Activated T-helper 1 cell treated with anti-CD3 and anti-CD28 coated beads, Interleukin-12 subunit alpha, Interleukin-12 subunit beta, Interleukin-2, Interleukin-4 antibody, amounts not matched to agents 30 ng/mL and 10 ng/mL and 1 ng/mL, durations not matched to agents 14 hours and 24 hours and 36 hours (primary cell): ENCODE results near the gene LZTFL1. TPM values are rescaled to one million over a fixed set of nuclear protein-coding genes. Genes with fewer than 3 reads are reported as not detected.

Source experiments
- DNase-seq: peaks from one replicate; pipeline ENCODE4 v3.0.0; 2021; ENCODE audit warnings: low spot score
- H3K27ac Mint-ChIP-seq: one replicate; pipeline ENCODE4 v1.8.0; 2021; ENCODE audit warnings: mild to moderate bottlenecking, mixed read lengths
- H3K27me3 Mint-ChIP-seq: one replicate; pipeline ENCODE4 v1.8.0; 2022; ENCODE audit warnings: mild to moderate bottlenecking, moderate library complexity, mixed read lengths; ENCODE audit not compliant: insufficient read depth
- H3K36me3 Mint-ChIP-seq: one replicate; pipeline ENCODE4 v1.8.0; 2021; ENCODE audit warnings: low read depth, mixed read lengths
- H3K4me1 Mint-ChIP-seq: one replicate; pipeline ENCODE4 v1.8.0; 2021; ENCODE audit warnings: low read depth, mixed read lengths
- H3K4me3 Mint-ChIP-seq: one replicate; pipeline ENCODE4 v1.8.0; 2021; ENCODE audit warnings: mild to moderate bottlenecking, moderate library complexity, mixed read lengths
- H3K9me3 Mint-ChIP-seq: one replicate; pipeline ENCODE4 v1.8.0; 2021; ENCODE audit warnings: mixed read lengths
- intact Hi-C: fragments of 100-400 bp; cut with micrococcal nuclease; formaldehyde crosslinking; loops from one replicate; pipeline ENCODE4 v1.15.1; 2024
- total RNA-seq: library from RNA; stranded (reverse); gene quantifications from 2 replicates; pipeline ENCODE4 v1.2.3, GENCODE V29; 2022

Gene LZTFL1
- total RNA-seq, 1 donor from 2014 or later: 6.5 TPM

- Mint-ChIP-seq H3K36me3 (peaks cover 2% of the 10 kb centered on the region), H3K9me3 (peaks cover 6% of the 10 kb centered on the region), H3K27me3 (peaks cover 43% of the 10 kb centered on the region), H3K4me1 (peaks cover 21% of the 10 kb centered on the region), H3K4me3 (no peak overlapping the region), H3K27ac (no peak overlapping the region)
- intact Hi-C loops: no loop called here
- no peak for DNase-seq
Observed at GRCh38 chr3:45873638-45874037, 31.7 kb upstream of the LZTFL1 start.

DNA sequence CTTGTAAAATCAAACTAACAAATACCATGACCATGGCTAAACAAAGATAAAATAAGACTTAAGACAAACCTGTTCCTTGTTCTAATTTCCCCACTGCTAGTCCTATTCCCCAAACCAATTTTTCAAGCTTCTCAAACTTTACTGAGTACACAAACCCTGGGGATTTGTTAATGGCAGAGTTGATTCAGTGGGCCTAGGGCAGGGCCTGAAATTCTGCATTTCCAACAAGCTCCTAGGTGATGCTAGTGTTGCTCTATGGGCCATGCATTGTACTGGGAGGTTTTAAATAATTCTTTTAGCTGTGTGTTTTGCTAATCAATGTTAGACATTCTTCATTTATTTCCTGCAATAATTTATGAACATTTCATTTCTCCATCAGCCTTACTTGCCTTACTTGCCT, 31.1 kb upstream of the LZTFL1 start:
- Mint-ChIP-seq H3K4me1 (peaks cover 21% of the 10 kb centered on the region), H3K36me3 (peaks cover 2% of the 10 kb centered on the region)

GRCh38 chr3:45872569-45872968, 30.6 kb upstream of the LZTFL1 start:
- DNase-seq: no peak
- Mint-ChIP-seq H3K27ac (no peak overlapping the region), H3K4me3 (no peak overlapping the region), H3K27me3 (peaks cover 44% of the 10 kb centered on the region), H3K4me1 (peaks cover 21% of the 10 kb centered on the region), H3K9me3 (peaks cover 6% of the 10 kb centered on the region), H3K36me3 (peaks cover 2% of the 10 kb centered on the region)
- intact Hi-C loops: no loop called here

More for the DNA sequence above, 31.1 kb upstream of the LZTFL1 start:
- Mint-ChIP-seq H3K27ac (no peak overlapping the region), H3K27me3 (peaks cover 44% of the 10 kb centered on the region), H3K4me3 (no peak overlapping the region), H3K9me3 (peaks cover 6% of the 10 kb centered on the region)
- no peak for DNase-seq
- intact Hi-C loops: no loop called here

DNA sequence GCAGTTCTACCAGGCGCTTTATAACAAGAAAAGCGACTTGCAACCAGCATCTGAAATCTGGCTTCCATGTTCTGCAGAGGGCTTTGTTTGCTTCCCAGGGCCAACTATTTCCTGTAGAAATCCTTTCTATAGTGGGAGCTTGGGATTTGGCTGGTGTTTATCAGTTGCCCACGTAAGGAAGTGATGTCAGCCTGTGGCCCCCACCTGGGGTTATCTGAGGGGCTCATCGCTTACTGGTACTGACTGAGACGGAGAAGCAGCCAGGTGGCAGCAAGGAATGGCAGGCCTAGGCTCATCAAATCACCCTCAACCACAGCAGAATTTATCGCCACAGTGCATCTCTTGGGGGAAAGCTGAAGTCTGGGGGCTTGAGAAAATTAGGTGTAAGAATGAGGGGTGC, 29.9 kb upstream of the LZTFL1 start:
- peaks cover 6% of the 10 kb centered on the region for H3K9me3 Mint-ChIP-seq
- peaks cover 2% of the 10 kb centered on the region for H3K36me3 Mint-ChIP-seq
- no peak for DNase-seq
- peaks cover 21% of the 10 kb centered on the region for H3K4me1 Mint-ChIP-seq
- H3K27me3 Mint-ChIP-seq: peaks cover 47% of the 10 kb centered on the region
- intact Hi-C loops: no loop called here
- H3K4me3 Mint-ChIP-seq: no peak overlapping the region
- H3K27ac Mint-ChIP-seq: no peak overlapping the region

- intact Hi-C loops: loop anchor here (1.0 kb wide), 1 partner anchor 11 kb away; no protein-coding TSS in a partner anchor
- H3K4me3 Mint-ChIP-seq: no peak overlapping the region
- DNase-seq: peak; percentile 27
- H3K4me1 Mint-ChIP-seq: peaks cover 28% of the 10 kb centered on the region
- peaks cover 1% of the 10 kb centered on the region for H3K36me3 Mint-ChIP-seq
- H3K9me3 Mint-ChIP-seq: peaks cover 6% of the 10 kb centered on the region
- peaks cover 41% of the 10 kb centered on the region for H3K27me3 Mint-ChIP-seq
- no peak overlapping the region for H3K27ac Mint-ChIP-seq
Observed at GRCh38 chr3:45870099-45870498, 28.2 kb upstream of the LZTFL1 start.

GRCh38 chr3:45869638-45870037, 27.7 kb upstream of the LZTFL1 start:
- Mint-ChIP-seq H3K4me3 (no peak overlapping the region), H3K27ac (no peak overlapping the region), H3K36me3 (no peaks in the 10 kb centered on the region), H3K27me3 (peaks cover 40% of the 10 kb centered on the region), H3K9me3 (peaks cover 6% of the 10 kb centered on the region), H3K4me1 (peaks cover 31% of the 10 kb centered on the region)
- no peak for DNase-seq
- intact Hi-C loops: loop anchor here (1.0 kb wide), 1 partner anchor 12 kb away; no protein-coding TSS in a partner anchor

DNA sequence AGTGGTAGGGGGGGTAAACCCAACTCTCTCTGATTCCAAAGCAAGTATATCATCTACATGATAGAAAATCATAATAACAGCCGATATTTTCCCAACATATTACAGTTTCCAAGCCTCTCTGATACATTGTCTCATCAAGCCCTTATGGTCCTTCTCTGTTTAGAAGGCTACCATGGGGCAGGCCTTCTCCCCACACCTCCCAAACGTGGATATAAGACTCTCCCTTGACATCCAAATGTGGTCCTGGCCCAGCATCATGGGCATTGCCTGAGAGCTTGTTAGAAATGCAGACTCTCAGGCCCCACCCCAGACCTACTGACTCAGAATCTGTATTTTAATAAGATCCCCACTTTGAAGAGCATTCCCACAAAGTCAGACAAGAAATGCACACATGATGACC, 26.7 kb upstream of the LZTFL1 start:
- Mint-ChIP-seq H3K4me3 (no peak overlapping the region), H3K27me3 (peaks cover 36% of the 10 kb centered on the region), H3K9me3 (peaks cover 4% of the 10 kb centered on the region), H3K36me3 (no peaks in the 10 kb centered on the region), H3K4me1 (peaks cover 32% of the 10 kb centered on the region), H3K27ac (no peak overlapping the region)
- DNase-seq: no peak
- intact Hi-C loops: no loop called here

- Mint-ChIP-seq H3K4me1 (peaks cover 32% of the 10 kb centered on the region), H3K27me3 (peaks cover 33% of the 10 kb centered on the region), H3K9me3 (peaks cover 6% of the 10 kb centered on the region), H3K27ac (no peak overlapping the region), H3K4me3 (no peak overlapping the region), H3K36me3 (no peaks in the 10 kb centered on the region)
- no peak for DNase-seq
- intact Hi-C loops: no loop called here
Observed at GRCh38 chr3:45868213-45868612, 26.3 kb upstream of the LZTFL1 start.

DNA sequence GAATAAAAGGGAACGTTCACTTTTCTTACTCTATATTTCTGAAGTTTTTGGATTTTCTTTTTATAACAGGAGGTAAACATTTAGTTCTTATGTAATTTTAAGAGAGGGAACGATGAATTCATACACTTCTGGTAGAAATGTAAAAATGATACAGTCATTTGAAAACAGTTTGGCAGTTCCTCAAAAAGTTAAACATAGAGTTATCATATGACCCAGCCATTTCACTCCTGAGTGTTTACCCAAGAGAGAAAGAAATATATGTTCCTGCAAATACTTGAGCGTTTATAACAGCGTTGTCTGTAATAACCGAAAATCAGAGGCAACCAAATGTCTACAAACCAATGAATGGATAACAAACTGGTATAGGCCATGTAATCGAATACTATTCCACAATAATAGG, 23.6 kb upstream of the LZTFL1 start:
- H3K4me1 Mint-ChIP-seq: peaks cover 53% of the 10 kb centered on the region
- DNase-seq: no peak
- H3K4me3 Mint-ChIP-seq: no peak overlapping the region
- intact Hi-C loops: loop anchor here (2.0 kb wide), 1 partner anchor 253 kb away; no protein-coding TSS in a partner anchor
- H3K27me3 Mint-ChIP-seq: peaks cover 33% of the 10 kb centered on the region
- H3K9me3 Mint-ChIP-seq: peaks cover 13% of the 10 kb centered on the region
- H3K27ac Mint-ChIP-seq: no peak overlapping the region
- H3K36me3 Mint-ChIP-seq: no peaks in the 10 kb centered on the region

GRCh38 chr3:45864760-45865519, 23.0 kb upstream of the LZTFL1 start:
- intact Hi-C loops: loop anchor here (1.0 to 5.0 kb wide), 6 partner anchors 23 to 252 kb away; partner anchors contain the start of gene LZTFL1
- Mint-ChIP-seq H3K27ac (peak overlapping the region; percentile 42), H3K9me3 (peaks cover 13% of the 10 kb centered on the region), H3K36me3 (no peaks in the 10 kb centered on the region), H3K27me3 (peaks cover 31% of the 10 kb centered on the region), H3K4me1 (peaks cover 53% of the 10 kb centered on the region), H3K4me3 (peak overlapping the region; percentile 55)
- DNase-seq: peak; percentile 41

DNA sequence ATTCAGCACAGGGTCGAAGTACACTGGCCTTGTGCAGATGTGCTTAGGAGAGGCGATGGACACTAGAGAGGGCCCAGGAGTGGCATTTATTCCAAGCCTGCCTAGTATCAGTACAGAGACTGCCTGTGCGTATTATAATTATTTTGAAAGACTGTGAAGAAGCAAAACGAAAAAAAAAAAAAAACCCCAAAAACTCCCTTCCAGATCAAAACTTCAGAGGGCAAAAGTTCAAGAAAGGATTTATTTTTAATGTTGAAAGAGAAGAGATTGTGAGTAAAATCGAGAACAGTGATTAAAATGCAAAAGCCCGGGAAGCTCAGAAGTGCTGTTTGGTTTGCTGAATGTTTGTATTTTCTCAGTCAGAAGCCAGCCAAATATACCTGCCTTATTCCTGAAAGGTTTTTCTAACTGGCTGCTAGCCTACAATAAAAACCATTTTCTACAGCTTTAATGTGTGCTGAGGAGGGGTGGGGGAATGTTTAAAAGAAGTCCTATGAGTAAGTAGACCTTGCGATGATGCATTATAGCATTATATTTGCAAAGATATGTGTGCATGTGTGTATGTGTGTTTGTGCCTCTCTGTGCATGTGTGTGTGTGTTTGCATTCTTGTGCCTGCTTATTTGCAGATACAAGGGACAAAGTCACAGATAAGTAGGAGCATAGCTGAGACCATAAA, 19.3 kb upstream of the LZTFL1 start:
- H3K27me3 Mint-ChIP-seq: peaks cover 28% of the 10 kb centered on the region
- intact Hi-C loops: loop anchor here (1.0 to 5.0 kb wide), 10 partner anchors 20 to 509 kb away; partner anchors contain the start of genes CCR5 and SACM1L
- DNase-seq: no peak
- H3K4me3 Mint-ChIP-seq: peak overlapping the region; percentile 6
- H3K36me3 Mint-ChIP-seq: peaks cover 2% of the 10 kb centered on the region
- H3K9me3 Mint-ChIP-seq: peaks cover 23% of the 10 kb centered on the region
- H3K4me1 Mint-ChIP-seq: peaks cover 48% of the 10 kb centered on the region
- H3K27ac Mint-ChIP-seq: peak overlapping the region; percentile 14

GRCh38 chr3:45860481-45860880, 18.6 kb upstream of the LZTFL1 start:
- Mint-ChIP-seq H3K27me3 (peaks cover 32% of the 10 kb centered on the region), H3K4me1 (peaks cover 41% of the 10 kb centered on the region), H3K36me3 (peaks cover 2% of the 10 kb centered on the region), H3K27ac (no peak overlapping the region), H3K9me3 (peaks cover 26% of the 10 kb centered on the region), H3K4me3 (no peak overlapping the region)
- DNase-seq: no peak
- intact Hi-C loops: loop anchor here (2.0 to 5.0 kb wide), 3 partner anchors 132 to 237 kb away; partner anchors contain the start of gene SACM1L
